H1 (cell line): ENCODE measurements around the gene DNAH1. TPM values are rescaled to one million over a fixed set of nuclear protein-coding genes. Genes with fewer than 3 reads are reported as not detected.

Experiments
- CTCF ChIA-PET: fragments of 300-600 bp; sonication (Branson Sonifier 250); formaldehyde crosslinking; loops from one replicate; lab custom pipeline; 2021; ENCODE audit not compliant: partially characterized antibody; lab: Charles Lee
- POLR2A ChIA-PET: fragments of 300-600 bp; sonication (Branson Sonifier 250); formaldehyde crosslinking; loops from one replicate; lab custom pipeline; 2021; ENCODE audit warnings: inconsistent platforms; ENCODE audit not compliant: partially characterized antibody; lab: Charles Lee
- DNase-seq, 2 experiments: peaks; one replicate each; pipeline versions ENCODE4 v3.0.0 to v3.0.0-alpha.2; 2010 to 2022; ENCODE audit warnings: low spot score in 2 of 2, low read depth in 1 of 2, mixed read lengths in 1 of 2
- FAIRE-seq: peaks from 2 replicates; lab custom pipeline; 2011; peaks lifted over from hg19 to GRCh38; lab: Jason Lieb, UNC
- H2AFZ ChIP-seq: 2 replicates; pipeline ENCODE4 v1.8.1; 2012; ENCODE audit warnings: low read length, inconsistent platforms
- H2AK5ac ChIP-seq: 2 replicates; pipeline ENCODE4 v1.6.1; 2013; ENCODE audit warnings: low read depth, low read length
- H2BK120ac ChIP-seq: replicated peaks from 2 replicates; pipeline ENCODE3; 2013; ENCODE audit warnings: low read depth, low read length, inconsistent platforms
- H2BK12ac ChIP-seq: 2 replicates; pipeline ENCODE4 v1.6.1; 2013; ENCODE audit warnings: low read depth, low read length
- H2BK15ac ChIP-seq: 2 replicates; pipeline ENCODE4 v1.6.1; 2013; ENCODE audit warnings: low read length
- H2BK20ac ChIP-seq: 2 replicates; pipeline ENCODE4 v1.6.1; 2013; ENCODE audit warnings: low read length
- H2BK5ac ChIP-seq: 2 replicates; pipeline ENCODE4 v1.6.1; 2013; ENCODE audit warnings: low read depth, low read length
- H3K14ac ChIP-seq: 2 replicates; pipeline ENCODE4 v1.6.1; 2013; ENCODE audit warnings: inconsistent platforms; ENCODE audit not compliant: insufficient read length
- H3K18ac ChIP-seq: 2 replicates; pipeline ENCODE4 v1.6.1; 2013; ENCODE audit warnings: low read length; ENCODE audit errors: extremely low read depth
- H3K23ac ChIP-seq: 2 replicates; pipeline ENCODE4 v1.6.1; 2013; ENCODE audit warnings: inconsistent platforms; ENCODE audit not compliant: insufficient read length
- H3K23me2 ChIP-seq: 2 replicates; pipeline ENCODE4 v1.6.1; 2013; ENCODE audit warnings: low read depth, low read length
- H3K27ac ChIP-seq: 2 replicates; pipeline ENCODE4 v1.6.1; 2011; ENCODE audit warnings: low read depth, low read length, inconsistent platforms
- H3K27me3 ChIP-seq, 4 experiments: replicated peaks in 1 of 4; 1 replicate in 1 of 4; 2 replicates in 3 of 4; pipeline versions ENCODE4 v1.6.1 to v1.8.1; 2011 to 2013; ENCODE audit warnings: low read length in 3 of 4, mild to moderate bottlenecking in 3 of 4, inconsistent platforms in 2 of 4, mixed read lengths in 2 of 4, moderate library complexity in 1 of 4; ENCODE audit not compliant: control insufficient read depth in 3 of 4, insufficient read depth in 3 of 4; ENCODE audit errors: extremely low read depth in 1 of 4
- H3K36me3 ChIP-seq, 4 experiments: 2 replicates each; pipeline versions ENCODE4 v1.6.1 to v1.8.1; 2011 to 2013; ENCODE audit warnings: mild to moderate bottlenecking in 4 of 4, low read length in 3 of 4, moderate library complexity in 2 of 4, control low read depth in 1 of 4, inconsistent platforms in 1 of 4; ENCODE audit not compliant: insufficient read depth in 4 of 4, control insufficient read depth in 2 of 4
- H3K4ac ChIP-seq: replicated peaks from 2 replicates; pipeline ENCODE3; 2013; ENCODE audit warnings: low read length, low read depth, mixed read lengths, inconsistent platforms; ENCODE audit not compliant: insufficient read length
- H3K4me1 ChIP-seq, 4 experiments: replicated peaks in 1 of 4; 1 replicate in 1 of 4; 2 replicates in 3 of 4; pipeline versions ENCODE4 v1.6.1 to v1.8.1; 2011 to 2013; ENCODE audit warnings: low read length in 3 of 4, inconsistent platforms in 2 of 4, mixed read lengths in 1 of 4; ENCODE audit not compliant: insufficient read depth in 4 of 4, control insufficient read depth in 3 of 4
- H3K4me2 ChIP-seq, 2 experiments: 2 replicates each; pipeline versions ENCODE4 v1.6.1 to v1.8.1; 2011 to 2013; ENCODE audit warnings: low read depth in 2 of 2, low read length in 2 of 2, control low read depth in 1 of 2, inconsistent platforms in 1 of 2, mild to moderate bottlenecking in 1 of 2; ENCODE audit not compliant: insufficient read depth in 1 of 2
- H3K4me3 ChIP-seq, 4 experiments: fragments of 200-600, 300-600 bp in 1 of 4; sonication (generic), shearing (Covaris generic), sonication (Bioruptor Twin) in 1 of 4; 2 replicates each; pipeline versions ENCODE4 v1.5.1 to v1.8.1; 2011 to 2016; ENCODE audit warnings: low read length in 4 of 4, low read depth in 3 of 4, control low read depth in 2 of 4, inconsistent platforms in 2 of 4, mild to moderate bottlenecking in 2 of 4, mixed read lengths in 1 of 4, moderate library complexity in 1 of 4; ENCODE audit not compliant: insufficient read depth in 2 of 4; ENCODE audit errors: extremely low read depth in 1 of 4
- H3K56ac ChIP-seq: replicated peaks from 2 replicates; pipeline ENCODE3; 2013; ENCODE audit warnings: low read depth, mild to moderate bottlenecking, mixed read lengths, low read length, inconsistent platforms; ENCODE audit not compliant: insufficient read length
- H3K79me1 ChIP-seq: 2 replicates; pipeline ENCODE4 v1.6.1; 2013; ENCODE audit warnings: low read depth, low read length, control low read depth
- H3K79me2 ChIP-seq, 2 experiments: 2 replicates each; pipeline versions ENCODE4 v1.6.1 to v1.8.1; 2012 to 2013; ENCODE audit warnings: low read length in 2 of 2, mild to moderate bottlenecking in 2 of 2, inconsistent platforms in 1 of 2; ENCODE audit not compliant: insufficient read depth in 2 of 2, control insufficient read depth in 1 of 2
- H3K9ac ChIP-seq, 4 experiments: replicated peaks in 1 of 4; 1 replicate in 1 of 4; 2 replicates in 3 of 4; pipeline versions ENCODE4 v1.6.1 to v1.8.1; 2011 to 2013; ENCODE audit warnings: low read depth in 3 of 4, low read length in 3 of 4, control low read depth in 2 of 4, mild to moderate bottlenecking in 2 of 4, moderate library complexity in 2 of 4, inconsistent platforms in 1 of 4; ENCODE audit errors: extremely low read depth in 1 of 4
- H3K9me3 ChIP-seq, 2 experiments: 2 replicates each; pipeline versions ENCODE4 v1.6.1 to v1.8.1; 2012 to 2013; ENCODE audit warnings: mild to moderate bottlenecking in 2 of 2, moderate library complexity in 2 of 2, control low read depth in 1 of 2, inconsistent platforms in 1 of 2, low read depth in 1 of 2, low read length in 1 of 2, mixed read lengths in 1 of 2; ENCODE audit not compliant: insufficient read depth in 2 of 2
- H4K20me1 ChIP-seq, 2 experiments: replicated peaks in 1 of 2; 2 replicates each; pipeline versions ENCODE3 to v1.8.1; 2011 to 2013; ENCODE audit warnings: inconsistent platforms in 2 of 2, low read length in 2 of 2, mild to moderate bottlenecking in 1 of 2; ENCODE audit not compliant: insufficient read depth in 2 of 2, control insufficient read depth in 1 of 2
- H4K5ac ChIP-seq: 2 replicates; pipeline ENCODE4 v1.6.1; 2013; ENCODE audit warnings: low read length, low read depth, mixed read lengths, inconsistent platforms; ENCODE audit not compliant: insufficient read length
- H4K8ac ChIP-seq: 2 replicates; pipeline ENCODE4 v1.8.0; 2013; ENCODE audit warnings: mild to moderate bottlenecking, moderate library complexity, low read length, inconsistent platforms; ENCODE audit not compliant: insufficient read depth; ENCODE audit errors: extremely low read depth
- H4K91ac ChIP-seq: replicated peaks from 2 replicates; pipeline ENCODE3; 2013; ENCODE audit warnings: low read length, mixed read lengths, inconsistent platforms; ENCODE audit not compliant: insufficient read length
- BACH1 ChIP-seq: IDR thresholded peaks from 2 replicates; pipeline ENCODE4 v1.6.1; 2012; ENCODE audit warnings: low read length, improper control_type of control experiment
- CREB1 ChIP-seq: IDR thresholded peaks from 2 replicates; pipeline ENCODE4 v1.6.1; 2012; ENCODE audit warnings: inconsistent platforms
- EGR1 ChIP-seq: IDR thresholded peaks from 2 replicates; pipeline ENCODE4 v1.6.1; 2011; ENCODE audit warnings: low read depth, low read length, borderline replicate concordance
- EP300 ChIP-seq, 2 experiments: IDR thresholded peaks; 1 replicate in 1 of 2; 2 replicates in 1 of 2; pipeline ENCODE4 v1.6.1; 2011 to 2012; ENCODE audit warnings: low read depth in 2 of 2, low read length in 2 of 2, mild to moderate bottlenecking in 2 of 2, borderline replicate concordance in 1 of 2, inconsistent platforms in 1 of 2, moderate library complexity in 1 of 2
- EZH2 ChIP-seq: fragments of 200-600 bp; sonication (generic); IDR thresholded peaks from 2 replicates; pipeline ENCODE4 v1.7.1; 2012; ENCODE audit warnings: low read depth, mild to moderate bottlenecking, moderate library complexity, low read length, inconsistent platforms; ENCODE audit not compliant: severe bottlenecking
- HDAC6 ChIP-seq: IDR thresholded peaks from one replicate; pipeline ENCODE4 v1.7.1; 2012; ENCODE audit warnings: low read depth, mild to moderate bottlenecking, inconsistent platforms, low read length, moderate library complexity
- PHF8 ChIP-seq: fragments of 200-600 bp; sonication (generic); conservative IDR thresholded peaks from 2 replicates; pipeline ENCODE4 v1.7.1; 2012; ENCODE audit warnings: low read depth, mild to moderate bottlenecking, inconsistent platforms, low read length, moderate library complexity
- SIN3A ChIP-seq, 2 experiments: IDR thresholded peaks in 1 of 2; conservative IDR thresholded peaks in 1 of 2; 2 replicates each; pipeline ENCODE4 v1.6.1; 2011 to 2012; ENCODE audit warnings: low read length in 2 of 2, improper control_type of control experiment in 1 of 2, low read depth in 1 of 2, mild to moderate bottlenecking in 1 of 2
- TAF1 ChIP-seq: IDR thresholded peaks from 2 replicates; pipeline ENCODE4 v1.6.1; 2011; ENCODE audit warnings: mild to moderate bottlenecking, low read depth, low read length
- WGBS, 2 experiments: shearing (Covaris generic) in 1 of 2; methylation state at CpG; one replicate each; pipeline versions ENCODE4 v1.1.6 to v1.1.7; 2013 to 2015; ENCODE audit warnings: low lambda C conversion rate in 2 of 2, mixed read lengths in 2 of 2, inconsistent platforms in 1 of 2, low coverage in 1 of 2, missing lambda C conversion rate in 1 of 2; ENCODE audit not compliant: insufficient replicate concordance in 2 of 2, insufficient coverage in 1 of 2, insufficient read length in 1 of 2; ENCODE audit errors: extremely low coverage in 1 of 2, missing lambda C conversion rate in 1 of 2; 5-methylcytosine and 5-hydroxymethylcytosine counted together
- polyA plus RNA-seq, 7 experiments: library from polyadenylated mRNA; depleted of rRNA in 3 of 7; stranded (reverse) in 5 of 7; unstranded in 2 of 7; fragments of >200 nt in 5 of 7; fragments of 200-250 nt in 2 of 7; gene quantifications; 1 replicate in 5 of 7; 2 replicates in 1 of 7; 4 replicates in 1 of 7; pipeline versions ENCODE4 v1.2.1 to v1.2.3, GENCODE V29; 2011 to 2013; ENCODE audit warnings: missing spikeins in 2 of 7, mixed read lengths in 2 of 7
- total RNA-seq: library from RNA; stranded (reverse); fragmentation: NEBNext Ultra II Directional; extraction: Animal tissue kit (Norgen Biotek cat#: 25700); gene quantifications from 2 replicates; pipeline ENCODE4 v1.2.1, GENCODE V29; 2021
- TF ChIP-seq, protein P1 (sequence below): IDR thresholded peaks from 2 replicates; pipeline ENCODE4 v1.6.1; 2012; ENCODE audit warnings: low read length, inconsistent platforms

Gene DNAH1
- total and polyA plus RNA-seq, 2 of the 8 experiments (the other 6 are each of a cell fraction or from before 2014, with no cell fraction given) = 1.0 to 1.5 TPM

DNA sequence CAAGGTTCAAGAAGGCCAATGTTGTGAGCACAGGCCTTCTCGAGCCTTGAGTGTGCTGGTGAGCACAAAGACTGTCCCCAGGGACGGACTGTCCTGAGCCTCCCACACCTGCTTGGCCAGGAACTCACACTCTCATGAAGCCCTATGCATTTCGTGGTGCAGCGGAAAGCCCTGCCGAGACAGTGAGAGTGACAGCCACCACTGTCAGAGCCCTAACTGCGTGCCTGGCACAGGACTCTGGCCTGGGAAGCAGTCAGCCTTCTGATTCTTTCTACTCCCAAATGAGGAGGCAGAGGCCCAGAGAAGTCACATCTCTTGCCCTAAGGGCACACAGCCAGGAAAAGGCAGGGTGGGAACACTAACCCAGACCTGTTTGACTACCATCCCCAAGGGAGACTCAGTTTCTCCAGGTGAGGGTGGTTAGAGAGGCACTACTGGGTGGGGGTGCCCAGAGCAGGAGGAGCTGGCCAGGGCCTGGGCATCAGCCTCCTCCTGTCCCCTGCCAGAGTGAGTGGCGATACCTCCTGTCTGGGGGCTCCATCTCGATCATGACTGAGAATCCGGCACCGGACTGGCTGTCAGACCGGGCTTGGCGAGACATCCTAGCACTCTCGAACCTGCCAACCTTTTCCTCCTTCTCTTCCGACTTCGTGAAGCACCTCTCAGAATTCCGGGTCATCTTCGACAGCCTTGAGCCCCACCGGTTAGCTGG lies 78.0 kb downstream of the DNAH1 start:
- no peak for DNase-seq
- Histone ChIP-seq H3K27ac (no peak overlapping the region), H2BK5ac (no peak overlapping the region), H3K9ac (no peak overlapping the region; a peak in 1 of 7 replicates), H3K23me2 (no peaks in the 10 kb centered on the region), H2AFZ (no peak overlapping the region), H2AK5ac (no peak overlapping the region), H2BK20ac (no peak overlapping the region), H4K5ac (no peak overlapping the region), H3K27me3 (no peaks in the 10 kb centered on the region), H4K20me1 (peaks cover 0 to 3% of the 10 kb centered on the region in 2 experiments), H3K4ac (no peak overlapping the region), H3K36me3 (no peaks in the 10 kb centered on the region), H3K18ac (no peak overlapping the region; the same call in 1 of the 2 replicates), H3K9me3 (no peaks in the 10 kb centered on the region), H2BK120ac (no peak overlapping the region), H3K79me2 (no peaks in the 10 kb centered on the region), H3K79me1 (no peaks in the 10 kb centered on the region; the same call in 1 of the 2 replicates), H3K4me1 (no peaks in the 10 kb centered on the region), H2BK12ac (no peak overlapping the region), H3K56ac (no peak overlapping the region), H4K91ac (peak overlapping the region; percentile 57), H3K4me3 (no peak overlapping the region), H3K23ac (no peak overlapping the region), H2BK15ac (no peak overlapping the region), H3K14ac (no peak overlapping the region), H3K4me2 (no peak overlapping the region), H4K8ac (no peak overlapping the region)
- CTCF ChIA-PET = interaction anchor here (0.7 to 4.6 kb wide), 4 partner anchors 10 to 136 kb away, joined by 3 to 26 read pairs (median 4); no protein-coding TSS in a partner anchor
- WGBS, 2 experiments = 90% methylated on average over 14 of the region's 18 CpGs; no CpG with 5 or more reads in 1 of the 2 experiments
- POLR2A ChIA-PET = interaction anchor here (3.0 kb wide), 1 partner anchor 11 kb away, joined by 23 read pairs; no protein-coding TSS in a partner anchor
- no peak for FAIRE-seq
- TF ChIP-seq EZH2 = no peak
- TF ChIP-seq SIN3A (conservative IDR thresholded peaks at IDR 0.05 in 1 of 2, IDR thresholded peaks at IDR 0.05 in 1 of 2; ENCODE audit: low read depth in 1 of 2, low read length in 2 of 2) = no peak
- TF ChIP-seq HDAC6 = no peak
- no peak for TF ChIP-seq PHF8
- no peak for TF ChIP-seq TAF1
- TF ChIP-seq EP300 (IDR thresholded peaks at IDR 0.05; ENCODE audit: borderline replicate concordance in 1 of 2, low read depth in 2 of 2, low read length in 2 of 2) = no peak
- no peak for TF ChIP-seq CREB1
- no peak for TF ChIP-seq EGR1
- TF ChIP-seq, protein P1, sequence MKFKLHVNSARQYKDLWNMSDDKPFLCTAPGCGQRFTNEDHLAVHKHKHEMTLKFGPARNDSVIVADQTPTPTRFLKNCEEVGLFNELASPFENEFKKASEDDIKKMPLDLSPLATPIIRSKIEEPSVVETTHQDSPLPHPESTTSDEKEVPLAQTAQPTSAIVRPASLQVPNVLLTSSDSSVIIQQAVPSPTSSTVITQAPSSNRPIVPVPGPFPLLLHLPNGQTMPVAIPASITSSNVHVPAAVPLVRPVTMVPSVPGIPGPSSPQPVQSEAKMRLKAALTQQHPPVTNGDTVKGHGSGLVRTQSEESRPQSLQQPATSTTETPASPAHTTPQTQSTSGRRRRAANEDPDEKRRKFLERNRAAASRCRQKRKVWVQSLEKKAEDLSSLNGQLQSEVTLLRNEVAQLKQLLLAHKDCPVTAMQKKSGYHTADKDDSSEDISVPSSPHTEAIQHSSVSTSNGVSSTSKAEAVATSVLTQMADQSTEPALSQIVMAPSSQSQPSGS = no peak
- no peak for TF ChIP-seq BACH1
